HL-60 (cell line): ENCODE results near the gene TLE7.

Source experiments
- DNase-seq, 2 experiments: peaks; one replicate each; pipeline ENCODE4 v3.0.0-alpha.2; 2010 to 2020; ENCODE audit warnings: low read depth in 1 of 2, low spot score in 1 of 2
- H3K27ac ChIP-seq: fragments of 250-450 bp; sonication (Bioruptor Pico); replicated peaks from 2 replicates; pipeline ENCODE4 v1.5.1; 2020; ENCODE audit warnings: mild to moderate bottlenecking, moderate library complexity
- H3K27me3 ChIP-seq: fragments of 250-450 bp; sonication (Bioruptor Pico); 2 replicates; pipeline ENCODE4 v1.5.1; 2021; ENCODE audit warnings: mild to moderate bottlenecking, moderate library complexity; ENCODE audit not compliant: insufficient read depth, poor library complexity, severe bottlenecking
- H3K4me3 ChIP-seq: replicated peaks from 2 replicates; pipeline ENCODE4 v1.5.1; 2011; ENCODE audit warnings: mild to moderate bottlenecking, control low read depth, low read length; ENCODE audit not compliant: insufficient read depth
- CTCF ChIP-seq: IDR thresholded peaks from one replicate; pipeline ENCODE4 v1.5.1; 2011; ENCODE audit warnings: low read length, control low read depth, inconsistent platforms; ENCODE audit not compliant: insufficient read depth
- GABPA ChIP-seq: IDR thresholded peaks from 2 replicates; pipeline ENCODE4 v1.6.1; 2012; ENCODE audit warnings: low read depth
- POLR2AphosphoS5 ChIP-seq: IDR thresholded peaks from 2 replicates; pipeline ENCODE4 v1.6.1; 2012; ENCODE audit warnings: low read depth
- SPI1 ChIP-seq: IDR thresholded peaks from 2 replicates; pipeline ENCODE4 v1.6.1; 2012; ENCODE audit warnings: low read depth, mild to moderate bottlenecking, borderline replicate concordance
- TF ChIP-seq, protein P1 (sequence below): IDR thresholded peaks from 2 replicates; pipeline ENCODE4 v1.6.1; 2012; ENCODE audit warnings: low read depth; ENCODE audit not compliant: insufficient replicate concordance

TLE7 gene

GRCh38 chr16:71431176-71431575 is 10.7 kb downstream of the TLE7 start:
- no peak for DNase-seq
- no peak overlapping the region for H3K27ac ChIP-seq
- TF ChIP-seq, protein P1, sequence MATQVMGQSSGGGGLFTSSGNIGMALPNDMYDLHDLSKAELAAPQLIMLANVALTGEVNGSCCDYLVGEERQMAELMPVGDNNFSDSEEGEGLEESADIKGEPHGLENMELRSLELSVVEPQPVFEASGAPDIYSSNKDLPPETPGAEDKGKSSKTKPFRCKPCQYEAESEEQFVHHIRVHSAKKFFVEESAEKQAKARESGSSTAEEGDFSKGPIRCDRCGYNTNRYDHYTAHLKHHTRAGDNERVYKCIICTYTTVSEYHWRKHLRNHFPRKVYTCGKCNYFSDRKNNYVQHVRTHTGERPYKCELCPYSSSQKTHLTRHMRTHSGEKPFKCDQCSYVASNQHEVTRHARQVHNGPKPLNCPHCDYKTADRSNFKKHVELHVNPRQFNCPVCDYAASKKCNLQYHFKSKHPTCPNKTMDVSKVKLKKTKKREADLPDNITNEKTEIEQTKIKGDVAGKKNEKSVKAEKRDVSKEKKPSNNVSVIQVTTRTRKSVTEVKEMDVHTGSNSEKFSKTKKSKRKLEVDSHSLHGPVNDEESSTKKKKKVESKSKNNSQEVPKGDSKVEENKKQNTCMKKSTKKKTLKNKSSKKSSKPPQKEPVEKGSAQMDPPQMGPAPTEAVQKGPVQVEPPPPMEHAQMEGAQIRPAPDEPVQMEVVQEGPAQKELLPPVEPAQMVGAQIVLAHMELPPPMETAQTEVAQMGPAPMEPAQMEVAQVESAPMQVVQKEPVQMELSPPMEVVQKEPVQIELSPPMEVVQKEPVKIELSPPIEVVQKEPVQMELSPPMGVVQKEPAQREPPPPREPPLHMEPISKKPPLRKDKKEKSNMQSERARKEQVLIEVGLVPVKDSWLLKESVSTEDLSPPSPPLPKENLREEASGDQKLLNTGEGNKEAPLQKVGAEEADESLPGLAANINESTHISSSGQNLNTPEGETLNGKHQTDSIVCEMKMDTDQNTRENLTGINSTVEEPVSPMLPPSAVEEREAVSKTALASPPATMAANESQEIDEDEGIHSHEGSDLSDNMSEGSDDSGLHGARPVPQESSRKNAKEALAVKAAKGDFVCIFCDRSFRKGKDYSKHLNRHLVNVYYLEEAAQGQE = no peak
- TF ChIP-seq POLR2AphosphoS5 = no peak
- TF ChIP-seq CTCF = no peak
- no peak for TF ChIP-seq GABPA
- no peak for TF ChIP-seq SPI1
- H3K27me3 ChIP-seq = peaks cover 5% of the 10 kb centered on the region
- no peak overlapping the region for H3K4me3 ChIP-seq

DNA sequence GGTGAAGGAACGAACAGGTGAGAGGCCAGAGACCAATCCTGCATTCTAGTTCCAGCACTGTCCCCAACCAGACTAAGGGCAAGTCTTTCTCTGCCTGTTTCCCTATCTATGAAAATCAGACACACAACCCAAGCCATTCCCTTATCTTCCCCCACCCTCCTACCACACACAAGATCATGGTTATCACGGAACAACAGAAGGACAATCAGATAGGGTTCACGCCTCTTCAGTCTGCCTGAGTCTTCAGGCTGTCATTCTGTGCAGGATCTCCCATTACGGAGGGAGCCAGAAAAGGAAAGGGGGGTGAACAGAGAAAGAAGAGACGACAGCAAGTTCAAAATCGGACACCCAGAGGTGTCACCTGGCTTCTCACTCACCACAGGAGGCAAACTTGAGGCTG is 11.1 kb downstream of the TLE7 start:
- DNase-seq = no peak
- Histone ChIP-seq H3K27ac (no peak overlapping the region), H3K27me3 (peaks cover 9% of the 10 kb centered on the region), H3K4me3 (no peak overlapping the region)
- TF ChIP-seq GABPA (no peak), CTCF (no peak), POLR2AphosphoS5 (no peak), SPI1 (no peak)
- TF ChIP-seq, protein P1 = no peak

- peaks cover 18% of the 10 kb centered on the region for H3K27me3 ChIP-seq
- DNase-seq = no peak
- no peak overlapping the region for H3K27ac ChIP-seq
- no peak overlapping the region for H3K4me3 ChIP-seq
- TF ChIP-seq GABPA (no peak), CTCF (no peak), POLR2AphosphoS5 (no peak), SPI1 (no peak)
These were observed 12.3 kb downstream of the TLE7 start for GRCh38 chr16:71429581-71429980.

DNA sequence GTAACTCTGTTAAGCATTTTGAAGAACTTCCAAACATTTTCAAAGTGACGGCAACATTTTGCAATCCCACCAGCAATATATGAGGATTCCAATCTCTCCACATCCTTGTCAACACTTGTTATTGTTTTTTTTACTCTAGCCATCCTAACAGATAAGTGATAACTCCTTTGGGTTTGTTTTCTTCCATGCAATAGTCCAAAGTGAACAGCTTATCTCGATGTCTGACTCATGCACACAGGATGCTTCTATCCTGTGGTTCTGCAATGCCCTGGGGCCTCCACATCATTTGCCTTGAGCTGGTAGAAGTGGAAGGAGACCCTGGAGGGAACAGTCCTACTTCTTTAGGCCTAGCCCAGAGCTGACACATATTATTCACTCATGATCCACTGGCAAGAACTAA is 13.0 kb downstream of the TLE7 start:
- no peak overlapping the region for H3K4me3 ChIP-seq
- no peak for TF ChIP-seq SPI1
- TF ChIP-seq POLR2AphosphoS5 = no peak
- TF ChIP-seq, protein P1 = no peak
- no peak for TF ChIP-seq CTCF
- TF ChIP-seq GABPA = no peak
- DNase-seq = no peak
- H3K27ac ChIP-seq = no peak overlapping the region
- H3K27me3 ChIP-seq = peaks cover 21% of the 10 kb centered on the region
